HG03571 (cell line): ENCODE measurements around the gene MBTPS2.

Experiments
- ATAC-seq: cut with Tn5 transposase; IDR thresholded peaks from one replicate; pipeline ENCODE4 v1.9.1; 2021; ENCODE audit not compliant: unreplicated experiment

Gene MBTPS2

DNA sequence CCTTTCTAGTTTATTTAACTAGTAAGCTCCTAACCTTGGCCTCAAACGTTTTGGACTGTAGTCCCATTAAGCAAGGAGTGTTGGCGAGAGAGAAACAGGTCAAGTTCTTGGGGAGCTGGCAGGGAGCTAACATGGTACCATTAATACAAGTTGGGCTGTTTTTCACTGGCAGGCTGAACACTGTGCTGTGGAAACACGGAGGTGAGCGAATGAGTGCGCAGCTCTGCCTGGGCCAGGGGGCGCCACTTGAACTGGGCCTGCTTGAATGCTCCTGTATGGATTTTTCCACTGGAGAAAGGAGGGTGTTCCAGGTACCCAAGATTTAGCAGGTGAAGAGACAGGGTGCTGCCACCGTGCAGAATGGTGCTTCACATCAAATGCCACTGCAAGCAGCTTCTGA is 93.7 kb downstream of the MBTPS2 start:
- ATAC-seq, result no peak

- no peak for ATAC-seq
Observed at GRCh38 chrX:21934414-21934813, 95.0 kb downstream of the MBTPS2 start.
